ENCODE results near the gene BMP8A.

The BMP8A gene

GRCh38 chr1:39572379-39573096 lies 81.1 kb downstream of the BMP8A start:
- DNase-seq (ENCODE audit: low spot score), result no peak

- no peak for DNase-seq (ENCODE audit: low spot score)
Measured at GRCh38 chr1:39573097-39573465, 81.6 kb downstream of the BMP8A start.

GRCh38 chr1:39573736-39574624 lies 82.5 kb downstream of the BMP8A start:
- DNase-seq (ENCODE audit: low spot score), result no peak

GRCh38 chr1:39574646-39575045 lies 83.2 kb downstream of the BMP8A start:
- DNase-seq (ENCODE audit: low spot score), result no peak
